ENCODE data around the gene DAB2.

GRCh38 chr5:39363217-39363616, 61.6 kb downstream of the DAB2 start:
- TF ChIP-seq POLR2A (IDR thresholded peaks at IDR 0.05), result no peak
- TF ChIP-seq CTCF (IDR thresholded peaks at IDR 0.05), result no peak
- no peak for TF ChIP-seq POLR2AphosphoS5 (IDR thresholded peaks at IDR 0.05)

Data from gastroesophageal sphincter (tissue), 3 donors.